ENCODE data around the gene PPIP5K1.
"Not testable (repeated sequence)": the region's sequence is repeated elsewhere in the genome, so short reads cannot be mapped to it uniquely, and the experiment has no call there.

The PPIP5K1 gene

GRCh38 chr15:43589778-43590466, at the start of gene PPIP5K1:
PPIP5K1 (minus strand) TSS chr15:43590208; CDS start chr15:43584504, 5,704 bp downstream.
- H3K27ac Mint-ChIP-seq (ENCODE audit: low read depth); DNase-seq (ENCODE audit: low spot score in 2 of 2); H3K36me3 Mint-ChIP-seq (ENCODE audit: insufficient read depth); H3K4me3 Mint-ChIP-seq; H3K9me3 Mint-ChIP-seq; H3K27me3 Mint-ChIP-seq; H3K4me1 Mint-ChIP-seq: not testable (repeated sequence)
- ATAC-seq (replicated peaks; ENCODE audit: extremely low read depth, poor library complexity, severe bottlenecking): peak; percentile 99

- H3K4me3 Mint-ChIP-seq; H3K4me1 Mint-ChIP-seq; ATAC-seq (replicated peaks; ENCODE audit: extremely low read depth, poor library complexity, severe bottlenecking); H3K27ac Mint-ChIP-seq (ENCODE audit: low read depth); DNase-seq (ENCODE audit: low spot score in 2 of 2); H3K36me3 Mint-ChIP-seq (ENCODE audit: insufficient read depth); H3K27me3 Mint-ChIP-seq; H3K9me3 Mint-ChIP-seq: not testable (repeated sequence)
These were observed 48.6 kb upstream of the PPIP5K1 start for GRCh38 chr15:43638464-43639204.

DNA sequence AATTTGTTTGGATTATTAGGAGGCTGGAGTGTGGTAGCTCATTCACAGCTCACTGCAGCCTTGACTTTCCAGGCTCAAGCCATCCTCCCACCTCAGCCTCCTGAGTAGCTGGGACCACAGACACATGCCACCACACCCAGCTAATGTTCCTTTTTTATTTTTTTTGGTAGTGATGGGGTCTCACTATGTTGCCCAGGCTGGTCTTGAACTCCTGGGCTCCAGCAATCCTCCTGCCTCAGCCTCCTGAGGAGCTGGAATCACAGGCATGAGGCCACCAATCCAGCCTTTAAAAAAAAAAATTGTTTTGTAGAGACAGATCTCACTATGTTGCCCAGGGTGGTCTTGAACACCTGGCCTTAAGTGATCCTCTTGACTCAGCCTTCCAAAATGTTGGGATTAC, 36.9 kb upstream of the PPIP5K1 start:
- H3K27me3 Mint-ChIP-seq; H3K4me1 Mint-ChIP-seq; H3K36me3 Mint-ChIP-seq (ENCODE audit: insufficient read depth); ATAC-seq (replicated peaks; ENCODE audit: extremely low read depth, poor library complexity, severe bottlenecking); H3K27ac Mint-ChIP-seq (ENCODE audit: low read depth); H3K9me3 Mint-ChIP-seq; DNase-seq (ENCODE audit: low spot score in 2 of 2); H3K4me3 Mint-ChIP-seq: not testable (repeated sequence)

DNA sequence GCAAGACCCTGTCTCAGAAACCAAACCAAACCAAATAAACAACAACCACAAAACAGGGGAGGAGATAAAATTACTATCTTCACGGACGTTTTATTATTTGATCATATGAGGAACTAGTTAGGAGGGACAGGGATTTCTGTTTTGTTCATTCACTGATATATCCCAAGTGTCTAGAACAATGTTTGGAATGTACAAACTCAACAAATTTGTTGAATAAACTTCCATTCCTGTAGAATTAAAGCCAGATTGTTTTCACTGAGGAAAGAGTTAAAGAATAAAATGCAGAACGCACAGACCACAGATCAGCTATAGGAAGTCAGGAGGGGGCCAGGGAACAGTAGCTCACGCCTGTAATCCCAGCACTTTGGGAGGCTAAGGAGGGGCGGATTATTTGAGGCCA, 35.1 kb upstream of the PPIP5K1 start:
- H3K9me3 Mint-ChIP-seq: no peaks in the 10 kb centered on the region
- H3K27me3 Mint-ChIP-seq: peaks cover 6% of the 10 kb centered on the region
- no peak overlapping the region for H3K27ac Mint-ChIP-seq (ENCODE audit: low read depth)
- no peak for ATAC-seq (replicated peaks; ENCODE audit: extremely low read depth, poor library complexity, severe bottlenecking)
- H3K4me1 Mint-ChIP-seq: no peaks in the 10 kb centered on the region
- H3K36me3 Mint-ChIP-seq (ENCODE audit: insufficient read depth): no peaks in the 10 kb centered on the region
- H3K4me3 Mint-ChIP-seq: no peak overlapping the region
- DNase-seq (ENCODE audit: low spot score in 2 of 2): no peak

DNA sequence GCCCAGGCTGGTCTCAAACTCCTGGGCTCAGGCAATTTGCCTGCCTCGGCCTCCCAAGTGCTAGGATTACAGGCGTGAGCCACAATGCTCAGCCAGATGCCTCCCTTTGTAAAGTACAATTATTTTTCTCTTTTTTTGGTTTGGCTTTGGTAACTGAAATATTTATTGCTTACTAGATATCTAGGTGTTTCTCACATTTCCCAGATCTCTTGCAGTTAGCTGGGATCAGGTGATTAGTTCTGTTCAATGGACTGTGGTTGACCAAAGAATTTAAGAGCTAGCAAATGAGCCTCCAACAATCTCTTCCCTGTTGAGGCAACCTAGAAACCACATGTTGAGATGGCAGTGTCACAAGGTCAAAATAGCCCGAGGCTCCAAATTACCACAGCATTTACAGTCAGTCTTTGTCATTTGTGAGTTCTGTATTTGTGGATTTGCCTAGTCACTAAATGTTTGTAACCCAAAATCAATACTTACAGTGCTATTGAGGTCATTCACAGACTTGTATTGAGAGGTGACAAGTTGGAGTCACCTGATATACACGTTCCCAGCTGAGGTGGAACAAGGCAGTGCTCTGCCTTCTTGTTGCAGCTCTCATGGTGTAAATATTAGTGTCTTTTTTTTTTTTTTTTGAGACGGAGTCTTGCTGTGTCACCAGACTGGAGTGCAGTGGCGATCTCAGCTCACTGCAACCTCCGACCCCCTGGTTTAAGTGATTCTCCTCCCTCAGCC, 32.2 kb upstream of the PPIP5K1 start:
- not testable (repeated sequence) for H3K36me3 Mint-ChIP-seq (ENCODE audit: insufficient read depth); H3K27ac Mint-ChIP-seq (ENCODE audit: low read depth); H3K4me1 Mint-ChIP-seq; ATAC-seq (replicated peaks; ENCODE audit: extremely low read depth, poor library complexity, severe bottlenecking); H3K4me3 Mint-ChIP-seq; DNase-seq (ENCODE audit: low spot score in 2 of 2); H3K9me3 Mint-ChIP-seq
- peaks cover 17% of the 10 kb centered on the region for H3K27me3 Mint-ChIP-seq

GRCh38 chr15:43618700-43619099, 28.7 kb upstream of the PPIP5K1 start, which contains the start of gene STRC:
STRC (minus strand) TSS chr15:43618800; CDS start chr15:43618722, 78 bp downstream.
- peaks cover 17% of the 10 kb centered on the region for H3K27me3 Mint-ChIP-seq
- not testable (repeated sequence) for H3K27ac Mint-ChIP-seq (ENCODE audit: low read depth); H3K4me3 Mint-ChIP-seq; H3K9me3 Mint-ChIP-seq; H3K4me1 Mint-ChIP-seq; ATAC-seq (replicated peaks; ENCODE audit: extremely low read depth, poor library complexity, severe bottlenecking); DNase-seq (ENCODE audit: low spot score in 2 of 2); H3K36me3 Mint-ChIP-seq (ENCODE audit: insufficient read depth)

- not testable (repeated sequence) for H3K9me3 Mint-ChIP-seq; DNase-seq (ENCODE audit: low spot score in 2 of 2); H3K4me3 Mint-ChIP-seq; ATAC-seq (replicated peaks; ENCODE audit: extremely low read depth, poor library complexity, severe bottlenecking); H3K27ac Mint-ChIP-seq (ENCODE audit: low read depth); H3K4me1 Mint-ChIP-seq; H3K36me3 Mint-ChIP-seq (ENCODE audit: insufficient read depth)
- H3K27me3 Mint-ChIP-seq: peaks cover 17% of the 10 kb centered on the region
These were observed 27.7 kb upstream of the PPIP5K1 start for GRCh38 chr15:43617750-43618149.

- H3K4me3 Mint-ChIP-seq: not testable (repeated sequence)
- peaks cover 57% of the 10 kb centered on the region for H3K27me3 Mint-ChIP-seq
These were observed 12.2 kb upstream of the PPIP5K1 start for GRCh38 chr15:43602233-43602632.

DNA sequence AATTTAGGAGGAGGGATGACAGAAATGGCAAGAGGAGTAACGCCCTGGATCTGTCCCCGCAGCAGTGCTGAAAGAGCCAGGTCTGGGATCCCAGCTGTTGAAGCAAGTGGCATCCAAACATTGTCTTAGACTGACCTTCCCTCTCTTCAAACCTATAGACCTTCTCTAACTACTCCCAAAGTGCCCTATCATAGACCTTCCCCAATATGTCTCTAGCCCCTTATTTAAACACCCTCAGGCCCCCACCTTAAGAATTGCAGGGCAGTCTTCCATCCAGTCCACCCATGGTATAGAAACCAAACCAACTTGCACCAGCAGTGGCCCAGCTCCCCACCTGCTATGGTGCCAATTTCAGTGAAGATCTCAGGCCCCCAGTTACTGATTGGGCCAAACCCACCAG, 10.2 kb upstream of the PPIP5K1 start:
- H3K27me3 Mint-ChIP-seq: peaks cover 70% of the 10 kb centered on the region
- H3K4me1 Mint-ChIP-seq; H3K9me3 Mint-ChIP-seq; H3K4me3 Mint-ChIP-seq; DNase-seq (ENCODE audit: low spot score in 2 of 2); H3K36me3 Mint-ChIP-seq (ENCODE audit: insufficient read depth); ATAC-seq (replicated peaks; ENCODE audit: extremely low read depth, poor library complexity, severe bottlenecking); H3K27ac Mint-ChIP-seq (ENCODE audit: low read depth): not testable (repeated sequence)

More at GRCh38 chr15:43602233-43602632, 12.2 kb upstream of the PPIP5K1 start:
- H3K27ac Mint-ChIP-seq (ENCODE audit: low read depth); DNase-seq (ENCODE audit: low spot score in 2 of 2); H3K9me3 Mint-ChIP-seq; H3K36me3 Mint-ChIP-seq (ENCODE audit: insufficient read depth); H3K4me1 Mint-ChIP-seq; ATAC-seq (replicated peaks; ENCODE audit: extremely low read depth, poor library complexity, severe bottlenecking): not testable (repeated sequence)

DNA sequence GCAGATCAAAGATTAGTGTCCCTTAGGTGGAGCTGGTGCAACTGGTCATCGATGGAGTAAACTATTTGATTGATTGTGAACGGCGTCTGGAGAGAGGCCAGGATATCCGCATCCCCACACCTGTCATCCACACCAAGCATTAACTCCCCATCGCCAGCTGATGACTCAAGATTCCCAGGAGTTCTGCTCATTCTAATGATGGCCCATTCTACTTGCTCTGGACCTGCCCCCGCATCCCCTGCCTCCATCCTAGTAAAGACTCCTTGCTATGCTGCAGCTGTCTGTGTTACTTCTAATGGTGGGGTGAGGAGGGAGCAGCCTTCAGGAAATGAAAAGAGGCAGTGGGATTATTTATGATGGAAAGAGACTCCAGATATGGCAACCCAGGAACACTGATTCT, 9.1 kb upstream of the PPIP5K1 start:
- H3K4me1 Mint-ChIP-seq; ATAC-seq (replicated peaks; ENCODE audit: extremely low read depth, poor library complexity, severe bottlenecking): not testable (repeated sequence)

GRCh38 chr15:43593328-43594190, 3.6 kb upstream of the PPIP5K1 start, which contains the start of gene CKMT1B:
CKMT1B (plus strand) TSS chr15:43594027; CDS start chr15:43594219, 192 bp downstream.
- H3K36me3 Mint-ChIP-seq (ENCODE audit: insufficient read depth); DNase-seq (ENCODE audit: low spot score in 2 of 2); H3K4me1 Mint-ChIP-seq; H3K9me3 Mint-ChIP-seq; H3K27ac Mint-ChIP-seq (ENCODE audit: low read depth); ATAC-seq (replicated peaks; ENCODE audit: extremely low read depth, poor library complexity, severe bottlenecking); H3K4me3 Mint-ChIP-seq: not testable (repeated sequence)
- peaks cover 27% of the 10 kb centered on the region for H3K27me3 Mint-ChIP-seq

More for the DNA sequence above, 9.1 kb upstream of the PPIP5K1 start:
- not testable (repeated sequence) for H3K27ac Mint-ChIP-seq (ENCODE audit: low read depth); H3K4me3 Mint-ChIP-seq; H3K36me3 Mint-ChIP-seq (ENCODE audit: insufficient read depth); H3K9me3 Mint-ChIP-seq; DNase-seq (ENCODE audit: low spot score in 2 of 2)
- peaks cover 60% of the 10 kb centered on the region for H3K27me3 Mint-ChIP-seq

- not testable (repeated sequence) for H3K27ac Mint-ChIP-seq (ENCODE audit: low read depth); H3K4me1 Mint-ChIP-seq; H3K36me3 Mint-ChIP-seq (ENCODE audit: insufficient read depth); ATAC-seq (replicated peaks; ENCODE audit: extremely low read depth, poor library complexity, severe bottlenecking); H3K9me3 Mint-ChIP-seq; H3K4me3 Mint-ChIP-seq; DNase-seq (ENCODE audit: low spot score in 2 of 2)
- peaks cover 20% of the 10 kb centered on the region for H3K27me3 Mint-ChIP-seq
These were observed 2.8 kb upstream of the PPIP5K1 start for GRCh38 chr15:43592841-43593240.

All from central memory CD8-positive, alpha-beta T cell (primary cell).